HepG2 (cell line): ENCODE measurements around the gene FTCD. TPM values are rescaled to one million over a fixed set of nuclear protein-coding genes. Genes with fewer than 3 reads are reported as not detected.

Experiments used
- ATAC-seq: fragments of 200-7000 bp; cut with Tn5 transposase; 3 replicates; pipeline ENCODE4 v1.9.1; 2020; ENCODE audit warnings: mild to moderate bottlenecking, moderate library complexity
- BruUV-seq: library from RNA; stranded (reverse); fragments of 400-500 nt; replicated peaks from 2 replicates; lab custom pipeline; 2021; lab: Mats Ljungman, UMichigan
- CTCF ChIA-PET: fragments of 300-600 bp; formaldehyde crosslinking; extraction: SDS; loops from one replicate; lab custom pipeline; 2021; ENCODE audit warnings: low total read pairs, inconsistent platforms, low intra/inter-chr PET ratio; lab: Yijun Ruan, JAX
- POLR2A ChIA-PET: fragments of 350-600 bp; sonication (Branson Sonifier 250); formaldehyde crosslinking; loops from one replicate; lab custom pipeline; 2020; ENCODE audit warnings: antibody characterized with exemption, inconsistent platforms; lab: Yijun Ruan, JAX
- DNase-seq: peaks from one replicate; pipeline ENCODE4 v3.0.0-alpha.2; 2015; ENCODE audit warnings: low spot score
- FAIRE-seq: peaks from 3 replicates; lab custom pipeline; 2011; peaks lifted over from hg19 to GRCh38; lab: Jason Lieb, UNC
- H2AFZ ChIP-seq: one replicate; pipeline ENCODE4 v1.6.1; 2011; ENCODE audit warnings: low read length, inconsistent platforms
- H3K27ac ChIP-seq: fragments of 300-600 bp; 3 replicates; pipeline ENCODE4 v1.8.0; 2011; ENCODE audit warnings: mixed run types, mild to moderate bottlenecking, mixed read lengths, low read length, inconsistent platforms; ENCODE audit not compliant: insufficient read depth; ENCODE audit errors: extremely low read length
- H3K27me3 ChIP-seq, 2 experiments: fragments of 200-600 bp in 1 of 2; 2 replicates in 1 of 2; 3 replicates in 1 of 2; pipeline versions ENCODE4 v1.6.0 to v1.8.0; 2011; ENCODE audit warnings: low read length in 2 of 2, mild to moderate bottlenecking in 2 of 2, moderate library complexity in 2 of 2, inconsistent platforms in 1 of 2; ENCODE audit not compliant: insufficient read depth in 2 of 2, control insufficient read depth in 1 of 2
- H3K36me3 ChIP-seq, 2 experiments: fragments of 200-600 bp in 1 of 2; replicated peaks in 1 of 2; 2 replicates in 1 of 2; 3 replicates in 1 of 2; pipeline versions ENCODE4 v1.5.1 to v1.8.0; 2011; ENCODE audit warnings: low read length in 2 of 2, inconsistent platforms in 1 of 2; ENCODE audit not compliant: insufficient read depth in 2 of 2, control insufficient read depth in 1 of 2
- H3K4me1 ChIP-seq: 2 replicates; pipeline ENCODE4 v1.5.1; 2012; ENCODE audit warnings: low read length, inconsistent platforms; ENCODE audit not compliant: insufficient read depth
- H3K4me2 ChIP-seq: 2 replicates; pipeline ENCODE4 v1.6.0; 2011; ENCODE audit warnings: low read depth, low read length, inconsistent platforms
- H3K4me3 ChIP-seq, 3 experiments: fragments of 200-600 bp in 1 of 3; sonication (generic), shearing (Covaris generic) in 1 of 3; replicated peaks in 1 of 3; 2 replicates each; pipeline ENCODE4 v1.5.1; 2011 to 2016; ENCODE audit warnings: low read length in 3 of 3, inconsistent platforms in 2 of 3, low read depth in 2 of 3, mild to moderate bottlenecking in 2 of 3, control low read depth in 1 of 3, mixed read lengths in 1 of 3; ENCODE audit not compliant: insufficient read depth in 1 of 3
- H3K79me2 ChIP-seq: one replicate; pipeline ENCODE4 v1.6.1; 2011; ENCODE audit warnings: low read length, inconsistent platforms; ENCODE audit not compliant: insufficient read depth
- H3K9ac ChIP-seq: 2 replicates; pipeline ENCODE4 v1.6.0; 2011; ENCODE audit warnings: mild to moderate bottlenecking, low read depth, low read length, inconsistent platforms; ENCODE audit not compliant: insufficient read depth
- H3K9me3 ChIP-seq: 2 replicates; pipeline ENCODE4 v1.5.1; 2012; ENCODE audit warnings: mild to moderate bottlenecking, low read length
- H4K20me1 ChIP-seq: 2 replicates; pipeline ENCODE4 v1.6.0; 2011; ENCODE audit warnings: inconsistent platforms, mild to moderate bottlenecking, low read length, moderate library complexity; ENCODE audit not compliant: insufficient read depth
- AGO2 ChIP-seq: fragments of 200-400 bp; formaldehyde crosslinking; optimal IDR thresholded peaks from 2 replicates; pipeline ENCODE3; 2017; ENCODE audit warnings: mild to moderate bottlenecking, low read depth, low read length, moderate library complexity
- ATF7 ChIP-seq, 2 experiments: fragments of 450-650 bp in 1 of 2; sonication (generic) in 1 of 2; formaldehyde crosslinking in 1 of 2; IDR thresholded peaks; 2 replicates each; pipeline versions ENCODE4 v1.4.0 to v1.6.1; 2016 to 2020; ENCODE audit warnings: antibody characterized with exemption in 1 of 2, mild to moderate bottlenecking in 1 of 2, missing genetic modification reagents in 1 of 2
- CC2D1A ChIP-seq: sonication (generic); formaldehyde crosslinking; IDR thresholded peaks from 2 replicates; pipeline ENCODE4 v1.8.1; 2023; ENCODE audit warnings: mild to moderate bottlenecking, missing genetic modification reagents
- GFI1 ChIP-seq: sonication (generic); formaldehyde crosslinking; IDR thresholded peaks from 2 replicates; pipeline ENCODE4 v1.5.0; 2020; ENCODE audit warnings: missing genetic modification reagents, mild to moderate bottlenecking, borderline replicate concordance
- HNRNPH1 ChIP-seq: fragments of 200-400 bp; formaldehyde crosslinking; optimal IDR thresholded peaks from 2 replicates; pipeline ENCODE3; 2017; ENCODE audit warnings: mild to moderate bottlenecking, low read depth, low read length
- RBAK ChIP-seq: sonication (generic); formaldehyde crosslinking; IDR thresholded peaks from 2 replicates; pipeline ENCODE4 v1.5.1; 2020; ENCODE audit warnings: mild to moderate bottlenecking, missing genetic modification reagents
- SMARCE1 ChIP-seq: fragments of 450-650 bp; IDR thresholded peaks from 2 replicates; pipeline ENCODE4 v1.6.1; 2017; ENCODE audit warnings: borderline replicate concordance
- SNAI1 ChIP-seq: sonication (generic); formaldehyde crosslinking; IDR thresholded peaks from 2 replicates; pipeline ENCODE4 v1.5.0; 2020; ENCODE audit warnings: mild to moderate bottlenecking, missing genetic modification reagents, borderline replicate concordance
- SP4 ChIP-seq: sonication (generic); formaldehyde crosslinking; IDR thresholded peaks from 2 replicates; pipeline ENCODE4 v1.8.1; 2023; ENCODE audit warnings: mild to moderate bottlenecking, missing genetic modification reagents
- TRIM24 ChIP-seq: sonication (generic); formaldehyde crosslinking; IDR thresholded peaks from 2 replicates; pipeline ENCODE4 v1.8.0; 2022; ENCODE audit warnings: mild to moderate bottlenecking, missing genetic modification reagents
- ZFP62 ChIP-seq: sonication (generic); formaldehyde crosslinking; IDR thresholded peaks from 2 replicates; pipeline ENCODE4 v1.4.0; 2020; ENCODE audit warnings: missing genetic modification reagents
- ZNF124 ChIP-seq: sonication (generic); formaldehyde crosslinking; IDR thresholded peaks from 2 replicates; pipeline ENCODE4 v1.4.0; 2020; ENCODE audit warnings: missing genetic modification reagents
- ZNF33B ChIP-seq: sonication (generic); formaldehyde crosslinking; IDR thresholded peaks from 2 replicates; pipeline ENCODE4 v1.5.1; 2020; ENCODE audit warnings: mild to moderate bottlenecking, missing genetic modification reagents
- ZNF629 ChIP-seq: sonication (generic); formaldehyde crosslinking; conservative IDR thresholded peaks from 2 replicates; pipeline ENCODE4 v1.5.0; 2020; ENCODE audit warnings: missing genetic modification reagents
- ZNF713 ChIP-seq: sonication (generic); formaldehyde crosslinking; IDR thresholded peaks from 2 replicates; pipeline ENCODE4 v1.4.0; 2020; ENCODE audit warnings: mild to moderate bottlenecking, missing genetic modification reagents
- WGBS: methylation state at CpG from one replicate; pipeline ENCODE4 v1.1.6; 2017; ENCODE audit warnings: low lambda C conversion rate; 5-methylcytosine and 5-hydroxymethylcytosine counted together
- in situ Hi-C: cut with HindIII; loops from 2 replicates; pipeline ENCODE4 v1.10.0; 2017; ENCODE audit warnings: low pct_unique_long_range_greater_than_20kb; ENCODE audit not compliant: extremely low pct_ligation_motif_present
- intact Hi-C: fragments of 100-400 bp; cut with micrococcal nuclease; formaldehyde crosslinking; loops from one replicate; pipeline ENCODE4 v1.10.0; 2022; ENCODE audit not compliant: unreplicated experiment
- polyA plus RNA-seq, 8 experiments: library from polyadenylated mRNA; depleted of rRNA in 3 of 8; stranded (reverse) in 7 of 8; unstranded in 1 of 8; fragments of >200 nt; fragmentation: Illumina TruSeq in 4 of 8; extraction: Trizol in 4 of 8; gene quantifications; 2 replicates each; pipeline versions ENCODE4 v1.2.1 to v1.2.3, GENCODE V29; 2011 to 2016; ENCODE audit warnings: low read depth in 4 of 8, missing spikeins in 1 of 8, mixed read lengths in 1 of 8; ENCODE audit not compliant: insufficient read depth in 1 of 8
- total RNA-seq, 5 experiments: library from RNA; depleted of rRNA; stranded (reverse); fragments of >200 nt; fragmentation: Illumina TruSeq; extraction: Trizol; gene quantifications; 2 replicates each; pipeline ENCODE4 v1.2.3, GENCODE V29; 2016; ENCODE audit warnings: low read depth in 1 of 5

The FTCD gene
- total and polyA plus RNA-seq, 2 of the 13 experiments (the other 11 are each of a cell fraction or from before 2014, with no cell fraction given) = 75.7 to 105 TPM

DNA sequence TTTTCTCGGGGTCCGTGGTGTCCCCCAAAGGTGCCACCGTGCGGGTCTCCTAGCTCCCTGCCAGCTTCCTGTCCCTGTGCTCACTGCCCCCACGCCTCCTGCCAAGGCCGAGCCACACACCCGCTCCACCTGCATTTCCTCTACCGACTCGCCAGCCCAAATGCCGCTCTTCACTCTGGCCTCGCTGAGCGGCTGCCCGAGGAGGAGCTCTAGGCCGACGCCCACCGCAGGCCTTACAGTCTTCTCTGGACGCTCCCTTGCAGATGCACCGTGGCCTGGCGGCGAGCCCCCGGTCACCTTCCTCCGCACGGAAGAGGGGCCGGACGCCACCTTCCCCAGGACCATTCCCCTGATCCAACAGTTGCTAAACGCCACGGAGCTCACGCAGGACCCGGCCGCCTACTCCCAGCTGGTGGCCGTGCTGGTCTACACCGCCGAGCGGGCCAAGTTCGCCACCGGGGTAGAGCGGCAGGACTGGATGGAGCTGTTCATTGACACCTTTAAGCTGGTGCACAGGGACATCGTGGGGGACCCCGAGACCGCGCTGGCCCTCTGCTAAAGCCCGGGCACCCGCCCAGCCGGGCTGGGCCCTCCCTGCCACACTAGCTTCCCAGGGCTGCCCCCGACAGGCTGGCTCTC, 26.3 kb downstream of the FTCD start:
- Histone ChIP-seq H3K4me3 (no peak overlapping the region), H2AFZ (no peak overlapping the region), H3K4me2 (no peak overlapping the region), H3K27me3 (no peaks in the 10 kb centered on the region), H4K20me1 (no peaks in the 10 kb centered on the region), H3K36me3 (no peaks in the 10 kb centered on the region), H3K9ac (no peak overlapping the region), H3K79me2 (no peaks in the 10 kb centered on the region), H3K9me3 (no peaks in the 10 kb centered on the region), H3K4me1 (no peaks in the 10 kb centered on the region), H3K27ac (no peak overlapping the region)
- 81% methylated on average over 14 of the region's 45 CpGs for WGBS
- no TSS peak for BruUV-seq
- TF ChIP-seq ZNF124 = no peak
- TF ChIP-seq AGO2 = peak; percentile 35
- no peak for TF ChIP-seq SNAI1
- no peak for TF ChIP-seq ATF7 (IDR thresholded peaks at IDR 0.05)
- no peak for TF ChIP-seq ATF7 (CRISPR knock-in tag; IDR thresholded peaks at IDR 0.05)
- TF ChIP-seq TRIM24 (CRISPR knock-in tag) = no peak
- ATAC-seq = no peak
- ChIA-PET CTCF (no interaction called here), POLR2A (no interaction called here)
- no peak for DNase-seq
- no peak for FAIRE-seq
- in situ Hi-C loops (no loop called here), intact Hi-C loops (no loop called here)

DNA sequence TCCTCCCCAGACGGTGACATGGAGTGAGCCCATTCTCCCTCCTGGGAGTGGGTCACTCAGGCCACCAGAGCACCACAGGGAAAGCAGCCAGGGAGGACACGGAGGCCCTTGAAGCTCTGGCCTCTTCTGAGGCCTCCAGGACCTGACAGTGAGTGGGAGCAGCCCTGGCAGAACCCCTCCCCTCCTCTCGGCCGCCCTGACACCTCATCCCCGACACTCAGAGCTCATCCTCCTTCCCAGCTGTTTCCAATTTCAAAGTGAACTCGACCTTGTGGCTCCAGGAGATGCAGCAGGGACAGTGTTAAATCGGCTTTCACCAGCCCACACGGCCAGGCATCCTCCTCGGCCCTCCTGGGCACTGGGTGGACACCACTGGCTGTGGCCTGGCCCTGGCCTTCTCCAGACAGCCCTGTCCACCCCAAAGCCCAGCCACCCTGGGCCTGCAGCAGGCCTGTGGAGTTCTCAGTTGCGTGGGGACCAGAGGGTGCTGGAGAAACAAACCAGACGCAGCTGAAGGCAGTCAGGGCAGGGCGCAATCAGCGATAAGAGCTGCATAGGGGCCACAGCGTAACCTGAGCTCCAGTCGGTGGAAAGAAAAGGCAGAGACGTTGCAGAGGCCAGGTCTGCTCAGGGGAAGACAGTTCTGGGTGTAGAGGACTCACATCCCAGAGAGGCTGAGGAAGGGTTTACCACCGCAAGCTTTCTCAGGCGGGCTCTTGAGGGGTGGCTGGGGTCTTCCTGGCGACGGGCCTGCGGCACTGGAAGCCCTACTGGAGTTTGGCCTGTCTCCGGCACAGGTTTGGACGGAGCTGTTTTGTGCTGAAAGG, 27.1 kb downstream of the FTCD start:
- ATAC-seq (peak; percentile 3; the same call in 2 of the 3 replicates), FAIRE-seq (no peak), DNase-seq (no peak)
- intact Hi-C loops = no loop called here
- no peak overlapping the region for H3K4me3 ChIP-seq
- no peaks in the 10 kb centered on the region for H3K4me1 ChIP-seq
- ChIA-PET CTCF (no interaction called here), POLR2A (no interaction called here)
- WGBS = 43% methylated on average over 12 of the region's 23 CpGs
- BruUV-seq = no TSS peak
- no peaks in the 10 kb centered on the region for H4K20me1 ChIP-seq
- H3K79me2 ChIP-seq = no peaks in the 10 kb centered on the region
- H3K9ac ChIP-seq = no peak overlapping the region
- H2AFZ ChIP-seq = no peak overlapping the region
- in situ Hi-C loops = no loop called here
- H3K36me3 ChIP-seq = no peaks in the 10 kb centered on the region
- no peaks in the 10 kb centered on the region for H3K9me3 ChIP-seq
- H3K27ac ChIP-seq = no peak overlapping the region
- H3K4me2 ChIP-seq = no peak overlapping the region
- H3K27me3 ChIP-seq = no peaks in the 10 kb centered on the region
- no peak for TF ChIP-seq SP4 (CRISPR knock-in tag)
- no peak for TF ChIP-seq ZNF629
- no peak for TF ChIP-seq RBAK (CRISPR knock-in tag)
- no peak for TF ChIP-seq ZFP62 (CRISPR knock-in tag)
- no peak for TF ChIP-seq ZNF713
- no peak for TF ChIP-seq GFI1
- no peak for TF ChIP-seq HNRNPH1
- no peak for TF ChIP-seq SMARCE1
- no peak for TF ChIP-seq CC2D1A
- TF ChIP-seq ZNF33B (CRISPR knock-in tag) = no peak
